ENCODE results near the gene FAM13B. TPM values are rescaled to one million over a fixed set of nuclear protein-coding genes. Genes with fewer than 3 reads are reported as not detected.

FAM13B gene
- total and polyA plus RNA-seq, 2 of the 8 experiments (the other 6 are each of a cell fraction or from before 2014, with no cell fraction given): 6.4 to 17.0 TPM

- no peak overlapping the region for H2BK120ac ChIP-seq (replicated peaks; ENCODE audit: low read depth, low read length)
- H3K27ac ChIP-seq (ENCODE audit: low read depth, low read length): no peak overlapping the region
- H3K27me3 ChIP-seq (replicated peaks in 1 of 4; ENCODE audit: control insufficient read depth in 3 of 4, extremely low read depth in 1 of 4, insufficient read depth in 3 of 4, low read length in 3 of 4): no peaks in the 10 kb centered on the region
- H3K23me2 ChIP-seq (ENCODE audit: low read depth, low read length): no peaks in the 10 kb centered on the region
- H3K4me1 ChIP-seq (replicated peaks in 1 of 4; ENCODE audit: control insufficient read depth in 3 of 4, insufficient read depth in 4 of 4, low read length in 3 of 4): no peaks in the 10 kb centered on the region; a peak in 1 of 7 replicates
- H2BK5ac ChIP-seq (ENCODE audit: low read depth, low read length): no peak overlapping the region
- H3K14ac ChIP-seq (ENCODE audit: insufficient read length): no peak overlapping the region
- H4K8ac ChIP-seq (ENCODE audit: extremely low read depth, insufficient read depth, low read length): no peak overlapping the region
- no peak overlapping the region for H4K5ac ChIP-seq (ENCODE audit: insufficient read length, low read depth, low read length)
- peaks cover 14 to 89% of the 10 kb centered on the region in 2 experiments for H3K79me2 ChIP-seq (ENCODE audit: control insufficient read depth in 1 of 2, insufficient read depth in 2 of 2, low read length in 2 of 2)
- ChIA-PET POLR2A (ENCODE audit: partially characterized antibody) (interaction anchor here (0.5 to 1.2 kb wide), 2 partner anchors 9 to 213 kb away, joined by 3 read pairs; partner anchors contain the start of gene FAM13B), CTCF (ENCODE audit: partially characterized antibody) (no interaction called here)
- no peak overlapping the region for H3K56ac ChIP-seq (replicated peaks; ENCODE audit: insufficient read length, low read depth, low read length)
- DNase-seq (ENCODE audit: low read depth in 1 of 2, low spot score in 2 of 2): no peak
- peaks cover 3% of the 10 kb centered on the region for H3K79me1 ChIP-seq (ENCODE audit: low read depth, low read length)
- no peak overlapping the region for H4K91ac ChIP-seq (replicated peaks; ENCODE audit: insufficient read length, low read length)
- no peak overlapping the region for H2BK20ac ChIP-seq (ENCODE audit: low read length)
- peaks cover 0 to 21% (median 5%) of the 10 kb centered on the region in 4 experiments; a peak in 4 of 8 replicates for H3K36me3 ChIP-seq (ENCODE audit: control insufficient read depth in 2 of 4, insufficient read depth in 4 of 4, low read length in 3 of 4)
- H2AK5ac ChIP-seq (ENCODE audit: low read depth, low read length): no peak overlapping the region
- H3K18ac ChIP-seq (ENCODE audit: extremely low read depth, low read length): no peak overlapping the region
- H2BK12ac ChIP-seq (ENCODE audit: low read depth, low read length): no peak overlapping the region
- no peak overlapping the region for H3K9ac ChIP-seq (replicated peaks in 1 of 4; ENCODE audit: extremely low read depth in 1 of 4, low read depth in 3 of 4, low read length in 3 of 4)
- no peaks in the 10 kb centered on the region for H3K9me3 ChIP-seq (ENCODE audit: insufficient read depth in 2 of 2, low read depth in 1 of 2, low read length in 1 of 2)
- no peak overlapping the region for H2AFZ ChIP-seq (ENCODE audit: low read length)
- TF ChIP-seq NANOG (IDR thresholded peaks at IDR 0.05; ENCODE audit: insufficient read depth, low read depth, low read length, poor library complexity, severe bottlenecking) (no peak), BRCA1 (IDR thresholded peaks at IDR 0.05; ENCODE audit: low read depth, low read length) (no peak), CTBP2 (IDR thresholded peaks at IDR 0.05; ENCODE audit: borderline replicate concordance, insufficient read depth, insufficient read length, low read length) (no peak), POU5F1 (IDR thresholded peaks at IDR 0.05; ENCODE audit: low read depth, low read length) (no peak), TBP (IDR thresholded peaks at IDR 0.05; ENCODE audit: low read depth, low read length) (no peak), FOSL1 (IDR thresholded peaks at IDR 0.05; ENCODE audit: insufficient read depth, low read depth, low read length) (no peak), EP300 (IDR thresholded peaks at IDR 0.05; ENCODE audit: borderline replicate concordance in 1 of 2, low read depth in 2 of 2, low read length in 2 of 2) (no peak), EGR1 (IDR thresholded peaks at IDR 0.05; ENCODE audit: borderline replicate concordance, low read depth, low read length) (no peak), SP1 (IDR thresholded peaks at IDR 0.05; ENCODE audit: low read depth, low read length) (no peak)
- peaks cover 8% of the 10 kb centered on the region in 2 experiments for H4K20me1 ChIP-seq (replicated peaks in 1 of 2; ENCODE audit: control insufficient read depth in 1 of 2, insufficient read depth in 2 of 2, low read length in 2 of 2)
- H3K4me3 ChIP-seq (ENCODE audit: extremely low read depth in 1 of 4, insufficient read depth in 2 of 4, low read depth in 3 of 4, low read length in 4 of 4): no peak overlapping the region
- no peak overlapping the region for H3K4me2 ChIP-seq (ENCODE audit: insufficient read depth in 1 of 2, low read depth in 2 of 2, low read length in 2 of 2)
- no peak overlapping the region for H3K4ac ChIP-seq (replicated peaks; ENCODE audit: insufficient read length, low read depth, low read length)
- H2BK15ac ChIP-seq (ENCODE audit: low read length): no peak overlapping the region
- no peak for FAIRE-seq
- no peak overlapping the region for H3K23ac ChIP-seq (ENCODE audit: insufficient read length)
Measured at GRCh38 chr5:138024117-138024516, 8.8 kb downstream of the FAM13B start.

Data from H1 (cell line).